AG10803 (cell line): ENCODE data around the gene FAM151A.

Experiments
- DNase-seq: peaks from one replicate; pipeline ENCODE4 v3.0.0; 2010; ENCODE audit warnings: low read depth
- H3K4me3 ChIP-seq: 2 replicates; pipeline ENCODE4 v1.5.1; 2011; ENCODE audit warnings: mild to moderate bottlenecking, low read length, control low read depth
- TF ChIP-seq, protein P1 (sequence below): conservative IDR thresholded peaks from 2 replicates; pipeline ENCODE4 v1.5.1; 2011; ENCODE audit warnings: mild to moderate bottlenecking, low read length, control low read depth, inconsistent platforms

Gene FAM151A

DNA sequence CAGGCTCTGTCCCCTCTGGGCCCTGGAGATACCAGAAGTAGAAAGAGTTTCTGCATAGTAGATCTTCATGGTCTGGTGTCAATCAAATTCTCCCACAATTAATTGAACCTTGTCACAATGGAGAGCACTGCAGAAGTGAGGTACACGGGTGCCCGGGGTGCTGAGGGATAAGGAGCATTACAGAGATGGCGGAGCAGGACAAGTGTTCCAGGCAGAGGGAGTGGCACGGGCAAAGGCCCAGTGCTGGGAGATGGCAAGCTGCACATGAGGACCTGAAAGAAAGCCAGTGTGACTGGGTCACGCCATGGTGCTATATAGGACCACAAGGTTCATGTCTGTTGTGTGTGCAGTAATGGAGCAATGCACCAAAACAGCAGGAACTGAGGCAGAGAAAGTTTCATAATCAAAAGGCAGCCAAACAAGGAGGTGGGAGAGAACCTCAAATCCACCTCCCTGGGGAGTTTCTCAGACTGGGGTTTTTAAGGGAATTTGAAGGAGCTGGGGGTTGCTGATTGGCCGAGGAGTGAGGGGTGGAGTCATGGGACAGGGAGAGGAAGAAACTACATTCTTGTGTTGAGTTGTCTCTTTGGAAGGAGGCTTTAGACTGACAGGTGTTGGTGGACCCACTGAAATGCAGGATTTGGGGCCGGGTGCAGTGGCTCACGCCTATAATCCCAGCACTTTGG lies 47.6 kb downstream of the FAM151A start:
- TF ChIP-seq, protein P1, sequence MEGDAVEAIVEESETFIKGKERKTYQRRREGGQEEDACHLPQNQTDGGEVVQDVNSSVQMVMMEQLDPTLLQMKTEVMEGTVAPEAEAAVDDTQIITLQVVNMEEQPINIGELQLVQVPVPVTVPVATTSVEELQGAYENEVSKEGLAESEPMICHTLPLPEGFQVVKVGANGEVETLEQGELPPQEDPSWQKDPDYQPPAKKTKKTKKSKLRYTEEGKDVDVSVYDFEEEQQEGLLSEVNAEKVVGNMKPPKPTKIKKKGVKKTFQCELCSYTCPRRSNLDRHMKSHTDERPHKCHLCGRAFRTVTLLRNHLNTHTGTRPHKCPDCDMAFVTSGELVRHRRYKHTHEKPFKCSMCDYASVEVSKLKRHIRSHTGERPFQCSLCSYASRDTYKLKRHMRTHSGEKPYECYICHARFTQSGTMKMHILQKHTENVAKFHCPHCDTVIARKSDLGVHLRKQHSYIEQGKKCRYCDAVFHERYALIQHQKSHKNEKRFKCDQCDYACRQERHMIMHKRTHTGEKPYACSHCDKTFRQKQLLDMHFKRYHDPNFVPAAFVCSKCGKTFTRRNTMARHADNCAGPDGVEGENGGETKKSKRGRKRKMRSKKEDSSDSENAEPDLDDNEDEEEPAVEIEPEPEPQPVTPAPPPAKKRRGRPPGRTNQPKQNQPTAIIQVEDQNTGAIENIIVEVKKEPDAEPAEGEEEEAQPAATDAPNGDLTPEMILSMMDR, result no peak
- no peak overlapping the region for H3K4me3 ChIP-seq
- no peak for DNase-seq

DNA sequence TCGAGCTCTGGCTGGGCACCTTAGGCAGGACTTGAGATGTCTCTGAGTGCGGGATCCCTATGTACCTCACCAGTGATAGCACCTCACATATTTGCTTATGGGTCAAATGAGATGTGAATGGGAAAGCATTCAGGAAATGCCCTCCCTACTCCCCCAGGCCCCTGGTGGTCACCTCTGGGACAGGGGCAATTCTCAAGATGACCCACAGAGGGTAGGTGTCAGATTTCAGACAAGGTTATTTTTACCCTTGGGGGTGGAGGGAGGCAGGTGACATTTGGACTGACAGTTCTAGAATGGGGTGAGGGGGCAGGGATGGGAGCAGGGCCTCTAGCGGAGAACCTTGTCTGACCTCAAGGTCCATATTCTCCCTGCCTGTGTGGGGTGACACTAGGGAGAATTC lies 48.2 kb downstream of the FAM151A start:
- H3K4me3 ChIP-seq, result no peak overlapping the region
- TF ChIP-seq, protein P1, result no peak
- no peak for DNase-seq

DNA sequence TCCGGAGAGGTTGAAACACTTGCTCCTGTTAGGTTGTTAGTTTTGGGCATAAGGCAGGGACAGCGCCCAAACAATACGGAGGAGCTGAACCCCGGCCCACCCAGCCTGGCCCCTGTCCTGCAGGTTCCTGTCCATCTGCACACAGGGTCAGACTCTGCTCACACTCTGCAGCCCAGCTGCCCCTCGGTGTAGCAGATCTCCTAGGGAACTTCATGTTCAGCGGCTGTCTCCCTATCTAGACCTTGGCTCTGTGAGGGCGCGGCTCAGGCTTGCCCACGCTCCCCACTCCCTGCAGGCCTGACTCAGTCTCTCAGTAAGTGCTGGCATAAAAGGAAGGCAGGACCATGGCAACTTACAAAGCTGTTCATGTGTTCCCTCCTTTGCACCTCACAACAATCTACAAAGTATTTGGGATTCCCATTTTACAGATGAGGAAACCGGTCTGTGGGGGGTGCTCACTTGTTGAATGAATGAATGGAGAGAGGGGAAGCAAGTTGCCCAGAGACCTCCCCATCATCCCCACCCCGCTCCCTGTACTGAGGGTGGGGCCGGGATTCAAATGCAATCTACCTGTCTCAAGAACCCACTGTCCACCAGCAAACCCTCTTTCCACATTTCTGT lies 49.1 kb downstream of the FAM151A start:
- H3K4me3 ChIP-seq, result no peak overlapping the region
- TF ChIP-seq, protein P1, result no peak
- DNase-seq, result no peak

DNA sequence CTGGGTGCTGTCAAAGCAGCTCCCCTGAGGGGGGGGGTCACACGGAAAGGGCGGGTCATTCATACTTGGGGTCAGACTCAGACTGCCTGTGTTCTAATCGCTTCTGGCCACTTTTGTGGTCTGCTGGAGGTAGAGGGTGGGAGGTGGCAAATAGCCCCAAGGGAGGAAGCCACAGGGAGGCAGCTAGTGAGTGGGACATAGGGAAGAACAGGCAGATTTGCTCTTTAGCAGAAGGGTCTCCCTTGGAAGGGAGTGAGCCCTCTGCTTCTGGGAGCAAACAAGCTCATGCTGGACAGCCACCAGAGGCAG lies 50.8 kb downstream of the FAM151A start:
- H3K4me3 ChIP-seq, result no peak overlapping the region
- TF ChIP-seq, protein P1, result no peak
- no peak for DNase-seq

DNA sequence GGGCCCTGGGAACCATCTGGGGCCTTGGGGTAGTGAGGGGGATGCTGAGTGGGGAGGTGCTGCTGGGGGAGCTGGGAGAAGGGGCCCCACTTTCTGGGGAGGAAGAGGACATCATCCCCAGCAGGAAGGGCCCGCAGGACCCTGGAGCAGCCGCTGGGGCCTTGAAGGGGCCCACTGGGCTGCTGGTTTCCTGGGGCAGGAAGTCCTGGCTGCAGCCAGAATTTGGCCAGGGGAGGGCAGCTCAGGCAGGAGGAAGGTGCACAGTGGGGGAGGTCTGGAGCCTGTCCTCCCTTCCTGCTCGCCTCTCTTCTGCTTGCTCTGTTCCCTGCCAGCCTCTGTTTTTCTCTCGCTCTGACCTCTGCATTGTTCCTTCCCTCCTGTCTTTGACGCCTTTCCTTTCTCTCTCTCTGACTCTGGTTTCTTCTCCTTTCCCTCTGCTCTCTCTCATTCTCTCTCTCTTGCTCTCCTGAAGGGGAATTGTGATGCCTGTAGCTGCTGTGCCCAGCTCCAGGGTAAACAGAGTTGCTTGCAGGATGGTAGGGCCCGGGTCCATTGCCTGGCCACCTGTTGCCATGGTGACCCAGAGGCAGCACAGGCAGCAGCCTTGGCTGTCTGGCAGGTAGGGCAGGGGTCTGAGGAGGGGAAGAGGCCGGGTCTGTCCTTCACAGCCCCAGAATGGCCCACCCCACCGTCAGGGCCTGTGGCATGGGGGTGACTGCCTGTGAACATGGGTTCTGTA lies 51.4 kb downstream of the FAM151A start:
- H3K4me3 ChIP-seq, result no peak overlapping the region
- DNase-seq, result no peak
- TF ChIP-seq, protein P1, result no peak

DNA sequence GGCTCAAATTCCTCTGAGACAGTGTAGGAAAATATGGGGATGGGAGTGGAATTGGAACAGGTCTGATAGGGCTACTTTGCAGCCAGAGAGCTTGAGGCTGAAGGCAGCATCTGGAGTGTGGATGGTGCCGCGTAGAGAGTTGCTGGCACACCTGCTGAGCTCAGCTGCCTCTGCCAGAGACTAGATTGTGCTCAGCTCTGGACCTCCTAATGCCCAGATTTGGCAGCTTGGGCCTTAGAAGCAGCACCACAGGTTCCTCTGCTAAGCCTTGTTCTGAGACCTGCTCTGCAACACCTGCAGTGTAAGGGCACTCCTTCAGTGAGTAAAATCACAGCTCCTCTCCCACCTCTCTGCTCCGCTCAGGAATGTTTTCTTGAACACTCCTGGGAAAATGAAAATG lies 52.0 kb downstream of the FAM151A start:
- TF ChIP-seq, protein P1, result no peak
- DNase-seq, result no peak
- H3K4me3 ChIP-seq, result no peak overlapping the region

DNA sequence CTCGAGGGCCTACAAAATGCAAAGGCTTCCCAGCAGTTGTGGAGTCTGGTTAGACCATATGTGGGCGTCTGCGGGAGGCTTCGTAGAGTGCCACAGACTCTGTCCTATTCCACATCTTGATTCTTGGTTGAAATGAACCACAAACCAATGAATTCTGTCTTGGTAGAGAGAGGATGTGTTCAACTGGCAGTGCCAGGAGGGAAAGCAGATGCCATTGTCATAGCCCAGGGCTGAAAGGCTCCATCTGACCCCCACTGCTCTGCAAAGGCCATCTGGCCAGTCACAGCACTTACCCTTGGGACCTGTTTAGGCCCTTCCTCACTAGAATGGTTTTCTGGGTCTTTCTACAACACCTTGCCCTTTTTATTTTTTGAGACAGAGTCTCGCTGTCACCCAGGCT lies 53.2 kb downstream of the FAM151A start:
- TF ChIP-seq, protein P1, result no peak
- DNase-seq, result no peak
- no peak overlapping the region for H3K4me3 ChIP-seq
